SU-DHL-6 (cell line): ENCODE data around the gene SORCS2.

Experiments
- H2AFZ ChIP-seq: fragments of 200-600 bp; sonication (generic); 2 replicates; pipeline ENCODE4 v1.6.1; 2014; ENCODE audit warnings: low read depth, mild to moderate bottlenecking, moderate library complexity, mixed read lengths, antibody characterized with exemption, low read length; ENCODE audit not compliant: severe bottlenecking
- H3F3A ChIP-seq: fragments of 200-600 bp; shearing (Covaris generic); 2 replicates; pipeline ENCODE4 v1.6.0; 2016; ENCODE audit warnings: antibody characterized with exemption, mild to moderate bottlenecking; ENCODE audit not compliant: insufficient read depth
- H3K27ac ChIP-seq: fragments of 200-600 bp; sonication (generic); 2 replicates; pipeline ENCODE4 v1.5.1; 2016; ENCODE audit warnings: low read depth, mild to moderate bottlenecking, low read length, moderate library complexity, mixed read lengths
- H3K27me3 ChIP-seq: fragments of 200-600 bp; sonication (generic), shearing (Covaris generic); 2 replicates; pipeline ENCODE4 v1.6.0; 2014; ENCODE audit warnings: mild to moderate bottlenecking, low read length
- H3K36me3 ChIP-seq: fragments of 200-600 bp; sonication (generic); 2 replicates; pipeline ENCODE4 v1.6.1; 2014; ENCODE audit warnings: mild to moderate bottlenecking, low read length, mixed read lengths
- H3K4me2 ChIP-seq: fragments of 300-600, 200-600 bp; shearing (Covaris generic), sonication (generic); 2 replicates; pipeline ENCODE4 v1.6.0; 2014; ENCODE audit warnings: low read length, low read depth, mild to moderate bottlenecking; ENCODE audit not compliant: poor library complexity, severe bottlenecking
- H3K4me3 ChIP-seq: fragments of 200-600 bp; sonication (generic); 2 replicates; pipeline ENCODE4 v1.5.1; 2014; ENCODE audit warnings: antibody characterized with exemption, low read length, mild to moderate bottlenecking, mixed read lengths; ENCODE audit not compliant: insufficient read depth, poor library complexity, severe bottlenecking
- H3K79me2 ChIP-seq: fragments of 200-600 bp; sonication (generic); 2 replicates; pipeline ENCODE4 v1.6.1; 2014; ENCODE audit warnings: mild to moderate bottlenecking, low read length, moderate library complexity; ENCODE audit not compliant: insufficient read depth
- H3K9ac ChIP-seq: fragments of 200-600 bp; sonication (generic); 2 replicates; pipeline ENCODE4 v1.7.0; 2014; ENCODE audit warnings: mild to moderate bottlenecking, low read length
- H3K9me2 ChIP-seq: fragments of 200-600 bp; sonication (generic); replicated peaks from 2 replicates; pipeline ENCODE4 v1.6.1; 2014; ENCODE audit warnings: low read length; ENCODE audit not compliant: insufficient read depth
- H3K9me3 ChIP-seq: fragments of 200-600 bp; sonication (generic); 2 replicates; pipeline ENCODE4 v1.6.1; 2014; ENCODE audit warnings: low read length, mixed read lengths; ENCODE audit not compliant: insufficient read depth
- H4K20me1 ChIP-seq: fragments of 200-600 bp; sonication (generic); 2 replicates; pipeline ENCODE4 v1.6.1; 2014; ENCODE audit warnings: low read depth, mild to moderate bottlenecking, antibody characterized with exemption, low read length, moderate library complexity, mixed read lengths
- EZH2phosphoT487 ChIP-seq: fragments of 200-600 bp; sonication (generic), shearing (Covaris generic); conservative IDR thresholded peaks from 2 replicates; pipeline ENCODE4 v1.6.1; 2018; ENCODE audit warnings: mild to moderate bottlenecking, antibody characterized with exemption, low read length, moderate library complexity, mixed read lengths
- TF ChIP-seq, protein P1 (sequence below): fragments of 200-600 bp; sonication (generic); IDR thresholded peaks from one replicate; pipeline ENCODE4 v1.5.1; 2017; ENCODE audit warnings: antibody characterized with exemption, mild to moderate bottlenecking, low read length, moderate library complexity; ENCODE audit not compliant: insufficient read depth, poor library complexity, severe bottlenecking

Gene SORCS2

DNA sequence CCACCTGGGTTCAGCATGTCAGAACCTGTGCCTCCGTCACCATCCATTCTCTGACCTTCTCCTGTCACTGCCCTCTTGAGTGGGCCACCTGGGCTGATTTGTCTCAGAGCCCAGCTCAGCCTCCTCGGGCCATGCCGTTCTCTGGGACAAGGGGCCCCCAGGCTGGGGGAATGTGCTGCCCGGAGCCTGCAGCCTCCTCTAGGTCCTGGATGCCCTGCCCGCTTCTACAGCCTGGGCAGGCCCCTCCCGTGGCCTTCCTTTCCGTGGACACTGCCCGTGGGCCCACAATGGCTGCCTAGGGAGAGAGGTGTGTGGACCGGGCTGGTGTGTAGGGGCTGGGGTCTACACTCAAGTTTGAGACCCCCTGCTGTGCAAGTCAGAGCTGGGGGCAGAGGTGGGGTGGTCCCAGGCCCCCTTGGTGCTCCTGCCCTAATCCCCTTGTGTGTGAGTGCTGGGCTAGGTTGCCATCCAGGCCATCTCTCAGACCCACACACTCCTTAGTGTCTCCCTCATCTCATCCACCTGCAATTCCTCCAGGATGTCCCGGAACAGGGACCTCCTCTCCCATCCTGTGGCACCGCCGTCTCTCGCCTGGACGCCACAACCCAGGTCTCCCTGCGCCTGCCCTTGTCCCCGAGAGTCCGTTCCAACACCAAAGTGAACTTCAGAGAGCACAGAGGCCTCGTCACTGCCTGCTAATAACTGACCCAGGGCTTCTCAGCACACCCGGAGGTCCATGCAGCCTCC lies 230.0 kb downstream of the SORCS2 start:
- Histone ChIP-seq H3F3A (no peaks in the 10 kb centered on the region), H3K9me2 (no peaks in the 10 kb centered on the region), H4K20me1 (no peaks in the 10 kb centered on the region), H3K9me3 (no peaks in the 10 kb centered on the region), H3K4me3 (no peak overlapping the region), H2AFZ (no peak overlapping the region), H3K79me2 (no peaks in the 10 kb centered on the region), H3K9ac (no peak overlapping the region), H3K27me3 (no peaks in the 10 kb centered on the region), H3K27ac (no peak overlapping the region), H3K36me3 (no peaks in the 10 kb centered on the region), H3K4me2 (no peak overlapping the region)
- TF ChIP-seq EZH2phosphoT487 = no peak
- TF ChIP-seq, protein P1, sequence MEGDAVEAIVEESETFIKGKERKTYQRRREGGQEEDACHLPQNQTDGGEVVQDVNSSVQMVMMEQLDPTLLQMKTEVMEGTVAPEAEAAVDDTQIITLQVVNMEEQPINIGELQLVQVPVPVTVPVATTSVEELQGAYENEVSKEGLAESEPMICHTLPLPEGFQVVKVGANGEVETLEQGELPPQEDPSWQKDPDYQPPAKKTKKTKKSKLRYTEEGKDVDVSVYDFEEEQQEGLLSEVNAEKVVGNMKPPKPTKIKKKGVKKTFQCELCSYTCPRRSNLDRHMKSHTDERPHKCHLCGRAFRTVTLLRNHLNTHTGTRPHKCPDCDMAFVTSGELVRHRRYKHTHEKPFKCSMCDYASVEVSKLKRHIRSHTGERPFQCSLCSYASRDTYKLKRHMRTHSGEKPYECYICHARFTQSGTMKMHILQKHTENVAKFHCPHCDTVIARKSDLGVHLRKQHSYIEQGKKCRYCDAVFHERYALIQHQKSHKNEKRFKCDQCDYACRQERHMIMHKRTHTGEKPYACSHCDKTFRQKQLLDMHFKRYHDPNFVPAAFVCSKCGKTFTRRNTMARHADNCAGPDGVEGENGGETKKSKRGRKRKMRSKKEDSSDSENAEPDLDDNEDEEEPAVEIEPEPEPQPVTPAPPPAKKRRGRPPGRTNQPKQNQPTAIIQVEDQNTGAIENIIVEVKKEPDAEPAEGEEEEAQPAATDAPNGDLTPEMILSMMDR = no peak

GRCh38 chr4:7422898-7423180 lies 230.5 kb downstream of the SORCS2 start:
- no peaks in the 10 kb centered on the region for H4K20me1 ChIP-seq
- TF ChIP-seq EZH2phosphoT487 = no peak
- TF ChIP-seq, protein P1 = no peak
- no peaks in the 10 kb centered on the region for H3K9me3 ChIP-seq
- no peak overlapping the region for H3K4me2 ChIP-seq
- no peaks in the 10 kb centered on the region for H3K79me2 ChIP-seq
- no peaks in the 10 kb centered on the region for H3F3A ChIP-seq
- no peak overlapping the region for H3K27ac ChIP-seq
- no peak overlapping the region for H3K9ac ChIP-seq
- no peak overlapping the region for H3K4me3 ChIP-seq
- H3K36me3 ChIP-seq = no peaks in the 10 kb centered on the region
- no peaks in the 10 kb centered on the region for H3K27me3 ChIP-seq
- no peak overlapping the region for H2AFZ ChIP-seq
- no peaks in the 10 kb centered on the region for H3K9me2 ChIP-seq

DNA sequence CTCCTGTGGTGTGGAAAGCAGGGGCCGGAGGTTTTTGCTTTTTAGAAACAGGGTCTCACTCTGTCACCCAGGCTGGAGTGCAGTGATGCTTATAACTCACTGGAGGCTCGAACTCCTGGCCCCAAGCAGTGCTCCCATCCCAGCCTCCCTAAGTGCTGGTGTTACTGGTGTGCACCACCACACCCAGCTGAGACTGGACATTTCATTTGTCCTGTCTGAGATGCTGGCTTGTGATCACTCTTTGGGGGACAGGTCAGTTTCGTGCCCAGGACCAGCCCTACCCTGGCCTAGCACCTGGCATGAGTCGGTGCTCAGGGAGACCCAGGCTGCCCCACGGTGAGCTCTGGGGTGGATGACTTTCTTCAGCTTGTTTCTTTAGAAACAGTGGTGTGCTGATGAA lies 231.1 kb downstream of the SORCS2 start:
- H3K27ac ChIP-seq = no peak overlapping the region
- H4K20me1 ChIP-seq = no peaks in the 10 kb centered on the region
- H2AFZ ChIP-seq = no peak overlapping the region
- H3K79me2 ChIP-seq = no peaks in the 10 kb centered on the region
- no peak overlapping the region for H3K4me3 ChIP-seq
- H3K4me2 ChIP-seq = no peak overlapping the region
- H3K9me3 ChIP-seq = no peaks in the 10 kb centered on the region
- H3K9me2 ChIP-seq = no peaks in the 10 kb centered on the region
- no peaks in the 10 kb centered on the region for H3F3A ChIP-seq
- TF ChIP-seq EZH2phosphoT487 = no peak
- TF ChIP-seq, protein P1 = no peak
- H3K27me3 ChIP-seq = no peaks in the 10 kb centered on the region
- H3K36me3 ChIP-seq = no peaks in the 10 kb centered on the region
- H3K9ac ChIP-seq = no peak overlapping the region
